ENCODE data around the gene DGKI.

- TF ChIP-seq POLR2A (IDR thresholded peaks at IDR 0.05; ENCODE audit: insufficient read depth in 1 of 2, low read depth in 2 of 2, low read length in 2 of 2) = no peak
- no peak for TF ChIP-seq REL (CRISPR knock-in tag; conservative IDR thresholded peaks at IDR 0.05)
- no peak for TF ChIP-seq THAP7 (CRISPR knock-in tag; IDR thresholded peaks at IDR 0.05)
- no peak for TF ChIP-seq CTCF (CRISPR knock-in tag; IDR thresholded peaks at IDR 0.05)
- TF ChIP-seq ZNF124 (CRISPR knock-in tag; IDR thresholded peaks at IDR 0.05) = no peak
- TF ChIP-seq HNRNPL (IDR thresholded peaks at IDR 0.05; ENCODE audit: low read depth, low read length) = no peak
- no peak for TF ChIP-seq HMG20B (CRISPR knock-in tag; conservative IDR thresholded peaks at IDR 0.05)
Measured at GRCh38 chr7:137590756-137591305, 255.9 kb downstream of the DGKI start.
